AG09309 (cell line): ENCODE data around the gene VSTM4.

Experiments
- DNase-seq: peaks from one replicate; pipeline ENCODE4 v3.0.0-alpha.2; 2010; ENCODE audit warnings: low read depth
- H3K4me3 ChIP-seq: 2 replicates; pipeline ENCODE4 v1.5.1; 2011; ENCODE audit warnings: mild to moderate bottlenecking, low read depth, low read length, moderate library complexity; ENCODE audit not compliant: control insufficient read depth
- CTCF ChIP-seq: IDR thresholded peaks from 2 replicates; pipeline ENCODE4 v1.5.1; 2011; ENCODE audit warnings: mild to moderate bottlenecking, low read depth, low read length, inconsistent platforms; ENCODE audit not compliant: insufficient read depth, control insufficient read depth; ENCODE audit errors: missing control alignments

VSTM4 gene

GRCh38 chr10:49107111-49107886 lies 8.0 kb downstream of the VSTM4 start:
- no peak for DNase-seq
- no peak for TF ChIP-seq CTCF
- no peak overlapping the region for H3K4me3 ChIP-seq

- no peak for TF ChIP-seq CTCF
- H3K4me3 ChIP-seq: no peak overlapping the region
- DNase-seq: no peak
These were observed 8.9 kb downstream of the VSTM4 start for GRCh38 chr10:49106451-49106850.

GRCh38 chr10:49105076-49105475 lies 10.2 kb downstream of the VSTM4 start:
- H3K4me3 ChIP-seq: no peak overlapping the region
- no peak for DNase-seq
- TF ChIP-seq CTCF: no peak

- DNase-seq: no peak
- no peak for TF ChIP-seq CTCF
- no peak overlapping the region for H3K4me3 ChIP-seq
These were observed 11.0 kb downstream of the VSTM4 start for GRCh38 chr10:49104323-49104722.

GRCh38 chr10:49103761-49104160 lies 11.6 kb downstream of the VSTM4 start:
- TF ChIP-seq CTCF: no peak
- DNase-seq: no peak
- H3K4me3 ChIP-seq: no peak overlapping the region

- no peak for TF ChIP-seq CTCF
- H3K4me3 ChIP-seq: no peak overlapping the region
- no peak for DNase-seq
These were observed 16.3 kb downstream of the VSTM4 start for GRCh38 chr10:49099046-49099445.

GRCh38 chr10:49096890-49097445 lies 18.4 kb downstream of the VSTM4 start:
- H3K4me3 ChIP-seq: no peak overlapping the region
- no peak for TF ChIP-seq CTCF
- DNase-seq: no peak
